Transverse colon (tissue), 4 donors: ENCODE measurements around the gene GALNT2. TPM values are rescaled to one million over a fixed set of nuclear protein-coding genes. Genes with fewer than 3 reads are reported as not detected.

Source experiments
- DNase-seq: peaks from one replicate; pipeline ENCODE4 v3.0.0-alpha.2; 2019
- H3K27ac ChIP-seq, 4 donors: fragments of 200-600 bp; sonication (generic); 2 replicates each; pipeline ENCODE4 v1.5.1; 2016 to 2018; ENCODE audit warnings: inconsistent platforms in 4 of 4
- H3K27me3 ChIP-seq: fragments of 200-600 bp; sonication (generic); 2 replicates; pipeline ENCODE4 v1.5.1; 2017; ENCODE audit warnings: inconsistent platforms
- H3K36me3 ChIP-seq, 4 donors: fragments of 200-600 bp; sonication (generic); 2 replicates each; pipeline ENCODE4 v1.5.1; 2017 to 2019; ENCODE audit warnings: inconsistent platforms in 4 of 4
- H3K4me1 ChIP-seq, 4 donors: fragments of 200-600 bp; sonication (generic); 2 replicates each; pipeline ENCODE4 v1.5.1; 2017 to 2020; ENCODE audit warnings: inconsistent platforms in 4 of 4
- H3K4me3 ChIP-seq, 4 donors: fragments of 200-600 bp; sonication (generic); 1 replicate in 1 of 4; 2 replicates in 3 of 4; pipeline versions ENCODE4 v1.5.1 to v1.6.1; 2017 to 2019; ENCODE audit warnings: inconsistent platforms in 4 of 4
- H3K9me3 ChIP-seq, 2 donors: fragments of 200-600 bp; sonication (generic); 2 replicates each; pipeline ENCODE4 v1.5.1; 2017 to 2019; ENCODE audit warnings: inconsistent platforms in 2 of 2
- EP300 ChIP-seq: sonication (generic); formaldehyde crosslinking; IDR thresholded peaks from one replicate; pipeline ENCODE4 v1.6.1; 2017; ENCODE audit warnings: antibody characterized with exemption, low read depth
- POLR2A ChIP-seq: fragments of 450-650 bp; IDR thresholded peaks from one replicate; pipeline ENCODE4 v1.6.1; 2016; ENCODE audit warnings: antibody characterized with exemption, mild to moderate bottlenecking, moderate library complexity
- POLR2AphosphoS5 ChIP-seq, 3 donors: sonication (generic); formaldehyde crosslinking; IDR thresholded peaks; one replicate each; pipeline ENCODE4 v1.6.1; 2016; ENCODE audit warnings: antibody characterized with exemption in 3 of 3
- WGBS, 2 donors: methylation state at CpG; one replicate each; pipeline ENCODE4 v1.1.5; 2018; ENCODE audit warnings: low coverage in 1 of 2; 5-methylcytosine and 5-hydroxymethylcytosine counted together
- in situ Hi-C, 4 donors: fragments of 200-750 bp; cut with MboI; loops; one replicate each; pipeline versions ENCODE4 v1.15.0 to v1.15.1; 2017; ENCODE audit warnings: low sequenced_read_pairs in 3 of 4, low pct_ligation_motif_present in 1 of 4, low pct_unique_long_range_greater_than_20kb in 1 of 4
- intact Hi-C: fragments of 100-400 bp; cut with DNase I; formaldehyde crosslinking; loops from one replicate; pipeline ENCODE4 v1.15.1; 2023; ENCODE audit warnings: low total_unique reads
- total RNA-seq, 4 donors: library from RNA; depleted of rRNA; stranded (reverse); fragments of >200 nt; gene quantifications; one replicate each; pipeline ENCODE4 v1.1.0, GENCODE V29; 2016
- TF ChIP-seq, protein P1 (sequence below), 5 experiments: fragments of 200-600 bp in 3 of 5; fragments of 450-650 bp in 2 of 5; sonication (generic) in 3 of 5; IDR thresholded peaks; 1 replicate in 2 of 5; 2 replicates in 3 of 5; pipeline ENCODE4 v1.5.1; 2016 to 2017; ENCODE audit warnings: antibody characterized with exemption in 5 of 5, inconsistent platforms in 3 of 5, mild to moderate bottlenecking in 2 of 5, moderate library complexity in 1 of 5

GALNT2 gene
- total RNA-seq, 4 donors from 2014 or later: 16.5 to 48.8 (median 36.8) TPM

DNA sequence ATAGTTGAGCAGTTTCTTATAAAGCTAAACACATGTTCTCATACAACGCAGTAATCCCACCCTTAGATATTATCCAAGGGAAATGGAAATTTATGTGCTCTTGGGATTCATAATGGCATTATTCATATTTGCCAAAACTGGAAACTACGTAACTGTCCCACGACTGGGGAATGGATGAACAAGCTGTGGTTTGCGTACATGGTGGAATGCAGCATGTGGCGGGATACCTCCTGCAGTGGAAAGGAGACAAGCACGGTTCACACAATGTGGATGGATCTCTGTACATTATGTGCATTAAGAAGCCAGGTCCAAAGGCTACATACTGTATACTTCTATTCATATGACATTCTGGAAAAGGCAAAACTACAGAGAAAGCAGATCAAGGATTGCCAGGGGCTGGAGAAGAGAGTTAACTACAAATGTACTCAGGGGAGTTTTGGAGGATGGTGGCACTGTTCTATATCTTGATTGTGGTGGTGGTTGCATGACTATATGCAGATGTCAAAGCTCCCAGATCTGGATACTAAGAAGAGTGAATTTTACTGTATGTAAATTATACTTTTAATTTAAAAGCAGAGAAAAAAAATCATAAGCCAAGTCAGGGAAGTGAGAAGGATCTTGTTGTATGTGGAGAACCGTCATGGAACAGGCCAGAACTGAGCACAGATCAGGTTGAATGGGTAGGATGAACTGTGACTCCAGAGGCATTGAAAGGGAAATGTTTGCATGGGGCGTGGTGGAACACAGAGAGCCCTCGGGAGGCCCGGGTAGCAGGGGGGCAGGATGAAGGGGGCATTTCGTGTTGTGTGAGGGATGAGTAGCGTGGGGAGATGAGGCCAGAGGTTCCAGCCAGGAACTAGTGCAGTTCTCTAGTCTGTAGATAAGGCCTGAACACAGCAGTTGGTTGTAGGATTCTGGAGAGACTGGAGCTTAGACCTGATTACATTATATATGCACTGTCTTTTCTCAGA, 90.7 kb downstream of the GALNT2 start:
- no peak for TF ChIP-seq POLR2A
- 66 to 75% methylated on average over 11 to 12 of the region's 12 CpGs for WGBS, 2 donors
- Histone ChIP-seq H3K4me3 (no peak overlapping the region), H3K27ac (peak overlapping the region; percentile 5 to 63 (median 50)), H3K9me3 (no peaks in the 10 kb centered on the region), H3K36me3 (no peaks in the 10 kb centered on the region), H3K27me3 (no peaks in the 10 kb centered on the region), H3K4me1 (peaks cover 18 to 39% (median 33%) of the 10 kb centered on the region in 4 donors)
- intact Hi-C loops (no loop called here), in situ Hi-C loops (no loop called here)
- no peak for DNase-seq

DNA sequence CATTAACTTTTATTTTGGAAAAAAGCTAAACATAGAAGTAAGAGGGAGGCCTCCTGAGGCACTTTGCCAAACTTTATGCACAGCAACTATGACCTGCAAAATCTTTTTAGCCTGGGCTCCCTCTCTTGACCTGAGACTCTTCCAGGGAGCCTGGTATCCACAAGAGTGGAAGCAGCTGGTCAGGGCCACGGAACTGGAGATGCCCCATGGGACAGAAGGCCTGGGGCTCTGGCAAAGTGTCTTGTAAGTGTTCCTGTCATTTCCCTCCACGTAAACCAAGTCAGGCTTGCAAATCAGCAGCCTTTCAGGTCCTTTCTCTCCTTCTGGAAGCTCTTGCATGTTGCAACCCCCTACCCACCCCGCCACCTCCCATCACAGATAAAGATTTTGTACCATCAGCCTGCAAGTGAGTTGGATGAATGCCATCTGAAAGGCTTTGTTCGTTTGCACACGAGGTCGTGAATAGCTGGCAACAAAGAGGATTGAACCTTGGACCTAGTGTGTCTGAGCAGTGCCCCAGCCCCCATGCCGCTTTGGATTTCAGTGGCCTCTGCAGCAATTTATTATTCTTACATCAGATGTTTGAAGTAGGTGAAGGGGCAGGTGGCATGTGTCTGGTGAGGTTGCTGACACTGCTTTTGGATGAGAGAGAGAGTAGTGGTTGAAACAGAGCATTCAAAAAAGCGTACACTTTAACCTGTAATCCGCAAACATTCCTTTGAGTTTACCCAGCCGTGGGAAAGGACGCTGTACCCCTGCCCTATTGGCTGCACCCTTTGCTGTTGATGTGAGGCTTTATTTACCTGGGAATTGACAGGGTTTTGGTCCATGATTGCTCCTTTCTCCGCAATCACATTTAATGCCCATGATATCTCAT, 91.6 kb downstream of the GALNT2 start:
- intact Hi-C loops: no loop called here
- H3K4me3 ChIP-seq: no peak overlapping the region
- H3K27me3 ChIP-seq: no peaks in the 10 kb centered on the region
- peak; percentile 60 for DNase-seq
- peaks cover 18 to 36% (median 30%) of the 10 kb centered on the region in 4 donors for H3K4me1 ChIP-seq
- WGBS, 2 donors: 45 to 54% methylated on average over 8 to 12 of the region's 12 CpGs
- in situ Hi-C loops: no loop called here
- TF ChIP-seq POLR2AphosphoS5 (IDR thresholded peaks at IDR 0.05): peak in 1 of 3 donors; percentile 30
- TF ChIP-seq, protein P1, sequence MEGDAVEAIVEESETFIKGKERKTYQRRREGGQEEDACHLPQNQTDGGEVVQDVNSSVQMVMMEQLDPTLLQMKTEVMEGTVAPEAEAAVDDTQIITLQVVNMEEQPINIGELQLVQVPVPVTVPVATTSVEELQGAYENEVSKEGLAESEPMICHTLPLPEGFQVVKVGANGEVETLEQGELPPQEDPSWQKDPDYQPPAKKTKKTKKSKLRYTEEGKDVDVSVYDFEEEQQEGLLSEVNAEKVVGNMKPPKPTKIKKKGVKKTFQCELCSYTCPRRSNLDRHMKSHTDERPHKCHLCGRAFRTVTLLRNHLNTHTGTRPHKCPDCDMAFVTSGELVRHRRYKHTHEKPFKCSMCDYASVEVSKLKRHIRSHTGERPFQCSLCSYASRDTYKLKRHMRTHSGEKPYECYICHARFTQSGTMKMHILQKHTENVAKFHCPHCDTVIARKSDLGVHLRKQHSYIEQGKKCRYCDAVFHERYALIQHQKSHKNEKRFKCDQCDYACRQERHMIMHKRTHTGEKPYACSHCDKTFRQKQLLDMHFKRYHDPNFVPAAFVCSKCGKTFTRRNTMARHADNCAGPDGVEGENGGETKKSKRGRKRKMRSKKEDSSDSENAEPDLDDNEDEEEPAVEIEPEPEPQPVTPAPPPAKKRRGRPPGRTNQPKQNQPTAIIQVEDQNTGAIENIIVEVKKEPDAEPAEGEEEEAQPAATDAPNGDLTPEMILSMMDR (IDR thresholded peaks at IDR 0.05): no peak
- TF ChIP-seq EP300: no peak
- no peak for TF ChIP-seq POLR2A
- no peaks in the 10 kb centered on the region for H3K9me3 ChIP-seq
- peak overlapping the region; percentile 5 to 63 (median 50) for H3K27ac ChIP-seq
- H3K36me3 ChIP-seq: no peaks in the 10 kb centered on the region

DNA sequence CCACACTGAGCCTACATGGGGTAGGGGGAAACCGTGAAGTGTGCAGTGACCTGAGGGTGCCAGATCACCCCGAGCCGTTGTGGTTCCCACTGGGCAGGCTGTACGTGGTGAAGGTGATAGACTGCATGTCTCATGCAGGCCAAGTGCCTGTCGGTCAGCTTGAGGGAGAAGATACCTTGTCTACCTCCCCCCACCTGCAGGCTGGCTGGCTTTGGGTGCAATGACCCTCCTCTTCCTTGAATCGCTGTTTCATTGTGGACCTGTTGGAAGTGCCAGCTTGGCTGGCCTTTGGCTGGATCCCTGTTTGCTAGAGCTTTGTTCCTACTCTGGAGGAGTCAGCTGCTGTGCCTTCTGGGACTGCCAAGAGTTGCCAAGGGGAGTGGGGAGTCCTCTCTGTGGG, 92.5 kb downstream of the GALNT2 start:
- H3K9me3 ChIP-seq: no peaks in the 10 kb centered on the region
- 74% methylated on average over 6 of the region's 6 CpGs; no CpG with 5 or more reads in 1 of the 2 donors for WGBS, 2 donors
- H3K36me3 ChIP-seq: no peaks in the 10 kb centered on the region
- H3K4me3 ChIP-seq: no peak overlapping the region
- no peaks in the 10 kb centered on the region for H3K27me3 ChIP-seq
- H3K27ac ChIP-seq: peak overlapping the region in 3 of 4 donors; percentile 21 to 63 (median 50)
- DNase-seq: no peak
- in situ Hi-C loops (no loop called here), intact Hi-C loops (no loop called here)
- H3K4me1 ChIP-seq: peaks cover 18 to 36% (median 30%) of the 10 kb centered on the region in 4 donors
- TF ChIP-seq, protein P1 (IDR thresholded peaks at IDR 0.05): no peak
- TF ChIP-seq POLR2A (no peak), EP300 (no peak), POLR2AphosphoS5 (IDR thresholded peaks at IDR 0.05) (no peak)

DNA sequence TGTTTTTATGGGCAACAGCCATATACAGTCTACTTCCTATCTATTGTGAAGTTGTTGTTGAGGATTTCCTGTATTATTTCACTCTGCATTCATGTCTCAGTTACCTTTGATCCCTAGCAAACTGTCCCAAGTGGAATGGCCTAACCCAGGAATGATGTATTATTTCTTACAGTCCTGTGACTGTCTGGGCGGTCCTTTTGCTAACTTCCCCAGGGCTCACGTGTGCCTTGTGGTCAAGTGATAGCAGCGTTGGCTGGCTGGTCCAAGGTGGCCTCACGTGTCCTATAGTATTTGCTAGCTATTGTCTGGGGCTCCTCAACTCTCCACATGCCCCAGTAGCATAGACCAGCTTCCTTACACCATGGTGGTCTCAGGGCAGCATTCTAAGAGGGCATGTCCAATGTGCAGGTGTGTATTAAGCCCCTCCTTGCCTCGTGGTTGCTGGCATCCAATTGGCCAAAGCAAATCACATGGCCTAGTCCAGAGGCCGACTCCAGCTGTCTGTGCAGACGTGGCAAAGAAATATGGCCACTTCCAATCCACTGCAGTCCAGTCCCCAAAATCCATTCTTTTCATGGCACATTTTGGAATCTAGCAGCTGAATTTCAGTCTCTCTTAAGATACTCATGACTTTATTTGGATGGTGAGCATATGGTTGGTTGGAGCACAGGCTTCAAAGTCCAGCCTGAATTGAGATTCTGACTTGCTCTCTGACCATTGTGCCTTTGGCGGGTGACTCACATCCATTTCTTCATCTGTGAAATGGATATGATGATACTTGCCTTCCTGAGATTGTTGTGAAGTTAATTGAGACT, 94.1 kb downstream of the GALNT2 start:
- in situ Hi-C loops (no loop called here), intact Hi-C loops (no loop called here)
- no peaks in the 10 kb centered on the region for H3K36me3 ChIP-seq
- peak overlapping the region in 2 of 4 donors; percentile 16 to 23 for H3K27ac ChIP-seq
- 74 to 85% methylated on average over 4 to 8 of the region's 8 CpGs for WGBS, 2 donors
- no peaks in the 10 kb centered on the region for H3K9me3 ChIP-seq
- no peaks in the 10 kb centered on the region for H3K27me3 ChIP-seq
- peaks cover 18 to 36% (median 30%) of the 10 kb centered on the region in 4 donors for H3K4me1 ChIP-seq
- H3K4me3 ChIP-seq: no peak overlapping the region
- TF ChIP-seq EP300: no peak
- TF ChIP-seq, protein P1 (IDR thresholded peaks at IDR 0.05): no peak
- TF ChIP-seq POLR2AphosphoS5 (IDR thresholded peaks at IDR 0.05): no peak
- TF ChIP-seq POLR2A: no peak
- no peak for DNase-seq
